HG02571 (cell line): ENCODE measurements around the gene RTL10.
A peak's percentile ranks its signal among the peaks of the same experiment; 100 is the strongest.

ENCODE experiments used
- ATAC-seq: cut with Tn5 transposase; IDR thresholded peaks from one replicate; pipeline ENCODE4 v1.9.1; 2021; ENCODE audit warnings: mild to moderate bottlenecking, moderate library complexity; ENCODE audit not compliant: unreplicated experiment

The RTL10 gene

DNA sequence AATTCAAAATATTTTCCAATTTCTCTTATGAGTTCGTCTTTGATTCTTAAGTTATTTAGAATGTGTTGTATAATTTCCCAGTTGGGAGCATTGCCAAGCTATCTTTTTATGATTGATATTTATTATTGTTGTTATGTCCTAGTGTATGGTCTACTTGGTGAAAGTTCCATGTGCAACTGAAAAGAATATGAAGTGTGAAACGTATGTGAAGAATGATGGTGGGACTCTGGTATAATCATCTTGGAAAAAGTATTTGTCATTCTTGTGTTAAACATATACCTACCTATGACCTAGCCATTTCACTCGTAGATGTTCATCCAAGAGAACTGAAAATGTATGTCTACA is 12.0 kb upstream of the RTL10 start:
- ATAC-seq, result no peak

DNA sequence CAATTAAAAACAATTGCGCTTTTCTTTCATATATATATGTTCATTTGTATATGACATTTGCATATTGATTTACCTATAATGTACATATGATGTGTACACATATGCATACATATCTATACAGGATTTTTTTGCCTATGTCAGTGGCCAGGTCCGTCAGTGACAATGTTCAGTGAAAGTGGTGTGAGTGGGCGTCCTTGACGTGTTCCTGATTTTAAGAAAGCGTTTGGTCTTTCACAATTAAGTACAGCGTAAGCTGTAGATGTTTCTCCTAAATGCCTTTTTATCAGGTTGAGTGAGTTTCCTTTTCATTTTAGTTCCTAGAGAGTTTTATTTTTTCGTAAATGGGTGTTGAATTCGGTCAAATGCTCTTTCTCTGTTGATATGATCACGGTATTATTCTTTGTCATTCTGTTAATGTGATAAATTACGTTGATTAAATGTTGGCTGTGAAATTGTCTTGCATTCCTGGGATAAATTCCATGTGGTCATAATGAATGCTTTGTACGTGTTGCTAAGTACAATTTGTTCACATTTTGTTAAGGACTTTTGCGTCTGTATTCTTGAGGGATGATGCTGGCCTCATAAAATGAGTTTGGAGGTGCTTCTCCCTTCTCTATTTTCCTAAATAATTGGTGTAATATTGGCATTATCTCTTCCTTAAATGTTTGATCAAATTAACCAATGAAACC is 10.6 kb upstream of the RTL10 start:
- ATAC-seq, result no peak

DNA sequence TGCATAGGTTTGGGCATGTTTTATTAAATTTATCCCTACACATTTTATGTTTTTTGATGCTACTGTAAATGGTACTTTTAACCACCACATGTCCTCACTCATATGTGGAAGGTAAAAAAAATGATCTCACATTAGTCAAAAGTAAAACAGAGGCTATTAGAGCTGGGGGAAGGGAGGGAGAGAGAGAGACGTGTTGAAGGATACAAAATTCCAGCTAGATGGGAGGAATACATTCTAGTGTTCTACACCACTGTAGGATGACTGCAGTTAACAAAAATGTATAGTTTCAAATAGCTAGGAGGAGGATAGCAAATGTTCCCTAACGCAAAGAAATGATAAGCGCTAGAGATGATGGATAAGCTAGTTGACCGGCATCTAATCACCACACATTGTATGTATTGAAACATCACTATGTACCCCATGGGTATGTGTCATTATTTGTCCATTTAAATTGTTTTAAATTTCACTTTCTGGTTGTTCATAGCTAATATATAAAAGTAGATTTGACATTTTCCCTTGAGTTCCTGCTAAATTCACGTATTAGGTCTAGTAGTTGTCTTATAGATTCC is 9.9 kb upstream of the RTL10 start:
- no peak for ATAC-seq

DNA sequence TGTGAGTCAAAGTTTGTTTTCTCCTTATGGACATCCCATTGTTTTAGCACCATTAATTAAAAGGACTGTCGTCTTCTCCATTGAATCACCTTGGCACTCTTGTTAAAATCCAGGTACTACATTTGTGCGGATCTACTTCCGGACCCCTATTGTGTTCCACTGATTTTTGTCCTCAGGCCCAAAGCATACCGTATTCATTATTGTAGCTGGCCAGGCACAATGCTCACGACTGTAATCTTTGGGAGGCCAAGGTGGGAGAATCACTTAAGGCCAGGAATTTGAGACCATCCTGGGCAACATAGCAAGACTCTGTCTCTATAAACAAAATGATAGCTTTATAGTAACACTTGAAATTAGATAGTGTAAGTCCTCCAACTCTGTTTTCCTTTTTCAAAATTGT is 8.9 kb upstream of the RTL10 start:
- ATAC-seq, result no peak

DNA sequence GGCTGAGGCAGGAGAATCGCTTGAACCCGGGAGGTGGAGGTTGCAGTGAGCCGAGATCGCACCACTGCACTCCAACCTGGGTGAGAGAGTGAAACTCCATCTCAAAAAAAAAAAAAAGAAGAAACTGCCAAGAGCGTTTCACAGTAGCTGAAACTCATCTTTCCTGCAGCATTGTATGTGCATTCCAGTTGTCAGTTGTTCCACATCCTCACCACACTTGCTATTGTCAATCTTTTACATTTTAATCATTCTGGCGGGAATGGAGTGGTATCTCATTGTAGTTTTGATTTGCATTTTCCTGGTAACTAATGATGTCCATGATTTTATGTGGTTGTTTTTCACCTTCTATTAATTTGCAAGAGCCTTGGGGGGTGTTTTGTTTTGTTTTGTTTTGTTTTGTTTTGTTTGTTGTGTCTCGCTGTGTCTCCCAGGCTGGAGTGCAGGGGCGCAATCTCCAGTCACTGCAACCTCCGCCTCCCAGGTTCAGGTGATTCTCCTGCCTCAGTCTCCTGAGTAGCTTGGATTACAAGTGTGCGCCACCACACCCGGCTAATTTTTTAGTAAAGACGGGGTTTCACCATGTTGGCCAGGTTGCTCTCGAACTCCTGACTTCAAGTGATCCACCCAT is 8.1 kb upstream of the RTL10 start:
- no peak for ATAC-seq

DNA sequence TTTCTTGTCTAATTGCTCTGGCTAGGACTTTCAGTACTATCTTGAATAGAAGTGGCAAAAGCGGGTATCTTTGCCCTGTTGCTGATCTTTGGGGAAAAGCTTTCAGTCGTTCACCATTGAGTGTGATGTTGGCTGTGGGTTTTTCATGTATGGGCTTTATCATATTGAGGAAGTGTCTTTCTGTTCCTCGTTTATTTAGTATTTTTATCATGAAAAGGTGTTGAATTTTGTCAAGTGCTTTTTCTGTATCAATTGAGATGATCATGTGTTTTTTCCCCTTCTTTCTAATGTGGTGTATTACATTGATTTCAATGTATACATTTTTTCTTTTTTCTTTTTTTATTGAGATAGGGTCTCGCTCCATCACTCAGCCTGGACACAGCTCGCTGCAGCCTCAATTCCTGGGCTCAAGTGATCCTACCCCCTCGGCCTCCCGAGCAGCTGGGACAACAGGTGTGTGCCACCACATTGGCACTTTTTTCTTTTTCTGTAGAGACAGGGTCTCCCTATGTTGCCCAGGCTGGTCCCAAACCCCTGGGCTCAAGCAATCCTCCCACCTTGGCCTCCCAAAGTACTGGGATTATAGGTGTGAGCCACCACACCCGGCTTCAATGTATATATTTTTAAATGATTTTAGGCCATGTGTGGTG is 5.3 kb upstream of the RTL10 start:
- ATAC-seq, result no peak

DNA sequence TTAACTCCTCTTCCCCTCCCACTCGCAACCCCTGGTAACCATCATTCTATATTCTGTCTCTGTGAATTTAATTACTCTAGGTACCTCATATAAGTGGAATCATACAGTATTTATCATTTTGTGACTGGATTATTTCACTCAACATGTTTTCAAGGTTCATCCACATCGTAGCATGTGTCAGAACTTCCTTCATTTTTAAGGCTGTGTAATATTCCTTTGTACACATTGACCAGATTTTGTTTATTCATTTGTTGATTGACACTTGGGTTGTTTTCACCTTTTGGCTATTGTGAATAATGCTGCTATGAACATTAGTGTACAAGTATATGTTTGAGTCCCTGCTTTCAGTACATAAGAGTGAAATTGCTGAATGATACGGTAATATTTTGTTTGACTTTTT is 2.7 kb upstream of the RTL10 start:
- ATAC-seq, result no peak

DNA sequence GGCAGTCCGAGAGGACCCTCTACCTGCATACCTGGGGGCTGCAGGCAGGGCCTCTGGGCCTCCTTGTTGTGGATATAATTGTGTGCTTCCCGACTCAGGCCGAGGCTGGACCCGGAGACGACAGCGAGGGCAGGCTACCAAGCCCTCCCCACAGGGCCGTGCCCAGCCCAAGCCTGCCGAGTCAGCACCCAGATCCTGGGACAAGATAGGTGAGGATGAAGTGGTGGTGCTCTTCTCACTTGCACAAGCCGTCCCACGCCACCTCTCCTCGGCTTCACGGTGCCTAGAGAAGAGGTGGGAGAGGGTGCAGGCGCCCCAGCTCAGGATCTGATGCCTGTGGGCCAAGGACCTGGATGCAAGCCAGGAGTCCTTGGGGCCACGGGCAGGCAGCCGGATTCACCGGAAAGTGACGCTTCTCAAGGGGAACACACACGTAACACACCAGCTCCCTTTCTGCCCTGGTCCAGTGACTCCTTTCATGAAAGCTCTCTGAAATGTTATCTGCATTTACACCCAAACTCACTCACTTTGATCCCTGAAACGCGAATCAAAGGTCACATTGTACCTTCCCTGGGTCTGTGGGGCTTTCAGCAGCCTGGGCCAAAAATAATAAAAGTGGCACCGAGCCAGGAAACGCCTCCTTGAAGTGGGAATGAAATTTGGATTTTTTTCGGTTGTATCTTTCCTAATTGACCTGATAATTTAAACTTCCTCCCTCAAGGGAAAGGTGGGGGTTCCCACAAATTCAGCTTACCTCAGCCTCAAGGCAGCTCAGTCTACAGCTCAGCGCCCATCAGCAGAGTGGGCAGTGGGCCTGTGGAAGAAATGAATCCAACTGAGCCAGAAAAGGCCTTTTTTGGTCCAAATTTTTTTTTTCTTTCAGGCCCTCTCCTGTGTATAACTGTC is 1.1 kb upstream of the RTL10 start:
- peak; percentile 17 for ATAC-seq

DNA sequence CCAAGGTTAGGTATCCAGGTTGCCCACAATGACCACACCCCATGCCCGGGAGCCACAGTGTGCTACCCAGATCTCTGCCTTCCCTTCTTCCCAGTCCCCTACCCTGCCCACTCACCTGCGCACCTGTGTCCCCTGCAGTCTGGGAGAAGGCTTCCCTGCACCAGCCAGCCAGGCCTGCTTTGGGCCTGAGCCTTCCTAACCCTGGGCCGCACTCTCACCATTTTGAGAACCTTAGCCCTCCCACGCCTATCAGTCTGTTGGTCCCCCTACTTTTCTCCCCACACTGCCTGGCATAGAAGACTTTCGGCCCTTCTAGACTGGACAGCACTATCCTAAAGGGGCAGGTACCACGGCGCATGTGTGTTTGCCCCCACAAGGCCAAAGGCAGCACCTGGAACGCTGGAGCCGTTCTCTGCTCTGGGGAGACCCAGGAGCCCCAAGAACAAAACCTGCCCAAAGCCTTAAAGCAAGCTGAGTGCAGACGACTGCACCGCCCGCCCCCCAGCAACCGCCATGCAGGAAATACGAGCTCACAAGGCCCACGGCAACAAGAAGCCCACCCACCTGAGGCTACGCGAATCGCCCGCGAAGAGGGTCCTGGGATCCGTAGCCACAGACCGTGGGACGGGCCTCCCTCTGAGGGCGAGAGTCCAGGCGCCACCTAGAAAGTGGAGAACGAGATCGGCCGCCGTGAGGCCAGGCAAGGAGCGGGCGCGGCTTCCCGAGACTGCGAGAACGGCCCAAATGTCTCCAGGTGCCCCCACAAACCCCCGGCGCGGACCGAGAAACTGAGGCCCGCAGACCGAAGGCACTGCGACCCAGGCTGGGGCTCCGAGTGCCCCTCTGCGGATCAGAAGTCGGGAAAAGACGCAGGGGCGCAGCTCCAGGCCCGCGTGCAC is 546 bp downstream of the RTL10 start:
- peak; percentile 6 for ATAC-seq

DNA sequence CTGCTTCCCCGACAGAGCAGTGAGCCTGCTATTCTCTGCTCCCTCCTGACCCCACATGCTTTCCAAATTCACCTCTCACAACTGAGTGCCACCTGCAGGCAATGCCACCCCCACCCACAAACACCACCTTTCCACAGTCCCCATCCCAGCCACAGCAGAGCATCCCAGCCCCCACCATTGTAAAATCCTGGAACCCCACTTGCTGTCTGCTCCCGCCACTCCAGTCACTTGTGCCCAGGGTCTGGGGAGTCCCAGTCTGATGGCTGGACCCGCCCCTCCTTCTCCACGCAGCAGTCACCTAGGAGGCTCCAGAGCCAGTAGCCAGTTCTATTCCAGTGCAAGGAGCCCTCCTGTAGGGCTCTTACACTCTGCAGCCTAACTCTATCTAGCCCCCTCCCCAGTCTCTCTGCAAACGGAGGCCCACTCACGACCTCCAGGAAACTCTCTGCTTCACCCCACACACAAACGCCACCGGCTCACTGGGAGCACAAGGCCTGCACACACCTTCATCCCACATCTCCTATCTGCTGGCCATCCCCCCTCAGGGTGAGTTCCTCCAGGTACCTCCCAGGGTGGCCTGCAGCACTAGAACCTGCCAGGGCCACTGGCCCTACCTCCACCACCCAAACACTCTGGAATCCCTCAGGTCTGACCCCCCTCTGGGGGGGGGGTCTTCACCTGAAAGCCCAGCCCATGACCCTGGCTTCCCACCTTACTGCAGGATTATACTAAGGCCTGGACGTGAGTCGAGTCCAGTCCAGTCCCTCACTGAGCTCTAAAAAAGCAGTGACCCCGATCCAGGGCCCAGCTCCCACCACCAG is 1.4 kb downstream of the RTL10 start:
- no peak for ATAC-seq

DNA sequence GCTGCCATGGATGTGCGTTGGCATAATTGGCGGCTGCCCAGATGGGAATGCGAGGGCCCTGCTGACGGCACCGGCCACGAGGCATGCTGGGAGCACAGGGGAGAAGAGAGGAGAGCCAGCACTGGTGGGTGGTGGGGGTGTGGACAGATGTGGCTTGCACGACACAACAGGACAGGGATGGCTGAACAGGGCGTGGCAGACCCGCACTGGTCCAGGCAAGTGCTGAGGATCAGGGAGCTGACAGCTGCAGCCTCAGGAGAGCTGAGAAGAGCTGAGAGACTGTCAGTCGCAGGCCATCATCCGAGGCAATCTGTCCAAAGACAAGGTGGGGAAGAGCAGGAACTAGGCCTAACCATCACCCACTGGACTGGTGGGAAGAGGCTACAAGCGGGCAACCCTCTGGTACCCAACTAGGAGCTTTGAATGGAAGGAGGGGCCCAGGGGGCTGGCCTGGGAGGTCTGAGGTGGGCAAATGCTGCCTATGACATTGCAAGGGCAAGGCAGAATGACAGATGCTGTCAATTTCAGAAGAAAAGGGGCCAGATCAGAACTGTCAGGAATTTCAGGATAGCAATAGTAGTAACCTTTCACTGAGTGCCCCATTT is 2.4 kb downstream of the RTL10 start:
- no peak for ATAC-seq

DNA sequence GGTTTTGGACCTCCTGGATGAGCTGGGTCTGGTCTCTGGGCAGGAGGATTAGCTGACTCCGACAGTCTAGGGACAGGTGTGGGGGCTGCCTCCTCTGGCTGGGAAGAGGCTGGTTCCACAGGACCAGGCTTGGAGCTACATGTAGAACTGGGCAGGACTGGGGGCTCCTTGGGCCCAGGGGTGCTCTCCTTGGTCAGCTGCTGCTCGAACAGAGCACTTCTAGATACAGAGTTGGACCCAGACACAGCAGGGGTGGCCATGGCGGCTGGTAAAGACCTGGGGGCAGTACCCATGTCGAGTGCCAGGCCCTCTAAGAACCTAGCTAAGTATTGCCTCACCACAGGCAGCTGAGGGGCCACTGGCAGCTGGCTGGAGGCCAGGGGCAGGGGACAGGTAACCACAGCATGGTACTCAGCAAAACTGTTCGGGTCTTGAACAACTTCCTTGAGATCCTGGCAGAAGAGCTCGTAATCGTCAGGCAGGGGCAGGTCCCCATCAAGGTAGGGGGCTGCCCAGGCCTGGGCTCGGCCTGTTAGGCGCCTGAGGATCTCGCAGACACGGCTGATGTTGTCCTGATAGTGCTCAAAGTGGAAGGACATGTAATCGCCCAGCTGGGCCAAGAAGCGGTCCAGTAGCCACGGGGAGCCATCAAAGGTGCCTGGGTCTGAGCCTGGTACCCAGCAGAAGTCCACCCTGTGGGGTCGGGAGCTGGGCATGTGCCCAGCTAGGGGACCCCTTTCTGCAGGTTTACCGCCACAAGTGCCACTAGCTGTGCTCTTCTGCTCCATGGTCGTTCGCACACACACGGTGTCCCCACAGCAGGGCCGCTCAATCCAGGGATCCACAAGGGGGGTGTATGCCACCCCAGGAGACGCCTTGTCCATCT is 3.1 kb downstream of the RTL10 start:
- ATAC-seq, result no peak

DNA sequence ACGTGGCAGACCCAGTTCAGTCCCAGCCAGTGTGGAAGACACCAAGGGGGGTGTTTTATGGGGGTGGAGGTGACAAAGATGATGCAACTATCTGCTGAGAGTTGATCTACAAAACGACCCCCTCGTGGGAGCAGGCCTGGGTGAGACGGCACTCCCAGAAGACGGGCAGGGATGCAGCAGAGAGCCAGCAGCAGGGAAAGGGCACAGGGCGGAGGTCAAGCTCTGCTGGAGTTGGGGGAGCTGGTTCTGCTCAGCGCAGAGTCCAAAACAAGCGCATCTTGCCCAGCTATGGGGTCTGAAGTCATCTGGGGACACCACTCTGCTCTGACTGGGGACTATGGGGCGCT is 3.9 kb downstream of the RTL10 start:
- ATAC-seq, result no peak

DNA sequence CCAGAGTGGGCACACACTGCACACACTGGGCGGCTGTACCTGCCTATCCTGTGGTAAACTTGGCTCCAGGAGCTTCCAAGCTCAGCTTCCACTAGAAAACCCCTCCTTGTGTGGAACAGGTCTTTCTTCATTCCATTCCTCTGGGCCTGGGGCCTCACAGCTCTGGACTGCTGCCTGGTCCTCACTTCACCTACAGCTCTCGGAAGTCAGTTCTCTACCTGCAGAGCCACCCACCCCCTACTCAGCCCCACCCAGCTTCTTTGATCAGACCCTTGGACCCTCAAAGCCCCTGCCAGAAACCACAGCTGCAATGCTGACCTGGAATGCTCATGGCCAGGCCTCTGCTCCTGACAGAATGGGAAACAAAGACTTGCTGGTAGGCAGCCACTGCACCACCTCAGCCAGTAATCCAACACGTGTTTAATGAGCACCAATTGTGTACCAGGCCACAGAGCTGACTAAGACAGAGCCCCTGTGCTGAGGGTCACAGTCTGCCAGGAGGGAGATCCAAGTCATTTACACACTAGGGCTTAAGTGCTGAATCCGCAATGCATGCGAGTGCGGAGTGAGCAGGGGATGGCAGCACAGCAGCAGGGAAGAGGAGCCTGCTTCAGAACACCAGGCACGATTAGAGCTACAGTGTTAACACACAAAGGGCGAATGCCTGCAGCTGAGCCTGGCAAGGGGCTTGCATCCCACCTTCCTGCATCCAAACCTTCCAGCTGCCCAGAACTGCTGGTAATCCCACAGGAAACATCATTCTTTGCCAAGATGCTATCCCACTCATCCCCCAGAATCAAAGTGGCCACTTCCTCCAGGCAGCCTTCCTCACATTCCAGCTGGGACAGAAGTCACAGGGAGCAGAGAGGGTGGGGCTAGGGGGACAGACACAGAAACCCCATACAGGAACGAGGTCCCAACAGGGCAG is 4.6 kb downstream of the RTL10 start:
- no peak for ATAC-seq

DNA sequence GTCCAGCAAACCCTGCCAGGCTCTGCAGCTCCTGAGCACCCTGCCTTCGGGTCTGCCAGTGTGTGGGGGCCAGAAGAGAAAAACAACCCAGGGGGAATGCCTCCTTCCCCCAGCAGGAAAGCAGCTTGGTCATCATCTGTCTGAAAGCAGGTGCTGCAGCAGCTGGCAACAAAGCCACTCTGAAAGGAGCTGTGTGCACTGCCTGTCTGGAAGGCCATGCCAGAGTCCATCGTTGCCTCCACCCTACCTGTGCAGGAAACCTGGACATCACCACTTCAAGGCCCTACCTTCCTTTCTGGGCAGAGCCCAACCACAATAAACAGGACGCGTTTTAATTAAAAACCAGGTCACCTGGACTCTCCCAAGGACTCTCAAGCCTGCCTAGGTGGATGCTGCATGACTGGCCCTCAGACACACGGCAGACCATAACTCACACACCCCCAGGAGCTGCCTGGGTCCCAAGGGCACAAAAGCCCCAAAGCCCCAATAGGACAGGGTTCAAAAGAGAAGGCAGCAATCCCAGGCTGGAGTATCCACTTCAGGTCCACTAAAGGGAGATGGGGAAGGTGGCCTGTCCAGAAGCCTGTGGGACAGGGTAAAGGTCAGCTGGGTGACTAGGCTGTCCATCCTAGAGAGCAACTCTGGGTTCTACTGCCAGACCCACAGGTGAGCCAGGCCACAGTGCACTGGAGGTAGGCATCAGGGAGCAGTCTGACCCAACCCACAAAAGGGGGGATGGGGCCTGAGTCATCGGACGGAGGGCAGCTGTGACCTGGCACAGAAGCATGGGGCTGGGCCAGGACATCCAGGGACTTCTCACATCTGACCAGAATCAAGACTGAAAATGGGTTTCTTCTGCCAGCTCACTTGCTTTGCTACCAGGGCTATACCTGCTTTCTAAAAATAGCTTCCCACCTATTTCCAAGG is 6.1 kb downstream of the RTL10 start:
- ATAC-seq, result no peak

DNA sequence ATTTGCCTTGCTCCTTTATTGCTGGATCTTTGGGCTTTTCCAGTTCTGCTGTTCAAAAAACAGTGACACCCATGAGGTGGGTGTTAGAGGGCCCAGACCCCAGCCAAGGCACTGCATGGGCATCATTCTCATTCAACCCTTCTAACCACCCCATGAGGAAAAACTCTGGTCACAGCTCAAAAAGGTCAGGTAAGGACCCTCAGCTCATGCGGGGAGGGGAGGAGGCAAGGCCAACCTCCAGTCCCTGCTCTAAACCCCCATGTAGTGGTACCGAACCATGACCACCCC is 7.4 kb downstream of the RTL10 start:
- no peak for ATAC-seq
